OCI-LY7 (cell line): Measurements from ENCODE around the gene CXCL9.

Source experiments
- EZH2phosphoT487 ChIP-seq: fragments of 200-600 bp; sonication (generic); IDR thresholded peaks from 2 replicates; pipeline ENCODE4 v1.6.1; 2018; ENCODE audit warnings: low read depth, borderline replicate concordance, mild to moderate bottlenecking, mixed run types, antibody characterized with exemption, low read length, moderate library complexity, mixed read lengths
- TF ChIP-seq, protein P1 (sequence below): fragments of 200-600 bp; sonication (generic); conservative IDR thresholded peaks from 2 replicates; pipeline ENCODE4 v1.5.1; 2014; ENCODE audit warnings: mild to moderate bottlenecking, antibody characterized with exemption, low read length, moderate library complexity, mixed read lengths

GRCh38 chr4:76012388-76012801 is 5.1 kb upstream of the CXCL9 start:
- TF ChIP-seq, protein P1, sequence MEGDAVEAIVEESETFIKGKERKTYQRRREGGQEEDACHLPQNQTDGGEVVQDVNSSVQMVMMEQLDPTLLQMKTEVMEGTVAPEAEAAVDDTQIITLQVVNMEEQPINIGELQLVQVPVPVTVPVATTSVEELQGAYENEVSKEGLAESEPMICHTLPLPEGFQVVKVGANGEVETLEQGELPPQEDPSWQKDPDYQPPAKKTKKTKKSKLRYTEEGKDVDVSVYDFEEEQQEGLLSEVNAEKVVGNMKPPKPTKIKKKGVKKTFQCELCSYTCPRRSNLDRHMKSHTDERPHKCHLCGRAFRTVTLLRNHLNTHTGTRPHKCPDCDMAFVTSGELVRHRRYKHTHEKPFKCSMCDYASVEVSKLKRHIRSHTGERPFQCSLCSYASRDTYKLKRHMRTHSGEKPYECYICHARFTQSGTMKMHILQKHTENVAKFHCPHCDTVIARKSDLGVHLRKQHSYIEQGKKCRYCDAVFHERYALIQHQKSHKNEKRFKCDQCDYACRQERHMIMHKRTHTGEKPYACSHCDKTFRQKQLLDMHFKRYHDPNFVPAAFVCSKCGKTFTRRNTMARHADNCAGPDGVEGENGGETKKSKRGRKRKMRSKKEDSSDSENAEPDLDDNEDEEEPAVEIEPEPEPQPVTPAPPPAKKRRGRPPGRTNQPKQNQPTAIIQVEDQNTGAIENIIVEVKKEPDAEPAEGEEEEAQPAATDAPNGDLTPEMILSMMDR: no peak
- TF ChIP-seq EZH2phosphoT487: no peak
